GM15510 (cell line): ENCODE measurements around the gene ANAPC1.

Experiments used
- POLR2A ChIP-seq: IDR thresholded peaks from 3 replicates; pipeline ENCODE4 v1.6.1; 2011; ENCODE audit warnings: borderline replicate concordance; ENCODE audit not compliant: insufficient read length; ENCODE audit errors: extremely low read depth

Gene ANAPC1

GRCh38 chr2:111883661-111884591 is at the start of gene ANAPC1:
TSS of gene ANAPC1 (minus strand) at chr2:111884193. CDS start at chr2:111880825, 3,368 bp downstream.
- TF ChIP-seq POLR2A = peak; percentile 84

- TF ChIP-seq POLR2A = no peak
Measured at GRCh38 chr2:111932841-111933291, 48.9 kb upstream of the ANAPC1 start.

GRCh38 chr2:111930875-111931274 is 46.9 kb upstream of the ANAPC1 start:
- no peak for TF ChIP-seq POLR2A

GRCh38 chr2:111930409-111930808 is 46.4 kb upstream of the ANAPC1 start:
- no peak for TF ChIP-seq POLR2A

GRCh38 chr2:111927723-111928122 is 43.7 kb upstream of the ANAPC1 start:
- no peak for TF ChIP-seq POLR2A

GRCh38 chr2:111924617-111925107 is 40.7 kb upstream of the ANAPC1 start:
- no peak for TF ChIP-seq POLR2A

GRCh38 chr2:111923276-111923804 is 39.3 kb upstream of the ANAPC1 start:
- no peak for TF ChIP-seq POLR2A

GRCh38 chr2:111919794-111920608 is 36.0 kb upstream of the ANAPC1 start:
- no peak for TF ChIP-seq POLR2A

GRCh38 chr2:111919365-111919764 is 35.4 kb upstream of the ANAPC1 start:
- TF ChIP-seq POLR2A = no peak

- TF ChIP-seq POLR2A = no peak
Measured at GRCh38 chr2:111918383-111918806, 34.4 kb upstream of the ANAPC1 start.

- no peak for TF ChIP-seq POLR2A
Measured at GRCh38 chr2:111917106-111917505, 33.1 kb upstream of the ANAPC1 start.

- no peak for TF ChIP-seq POLR2A
Measured at GRCh38 chr2:111912547-111912946, 28.6 kb upstream of the ANAPC1 start.

GRCh38 chr2:111910609-111911277 is 26.8 kb upstream of the ANAPC1 start:
- TF ChIP-seq POLR2A = no peak

- no peak for TF ChIP-seq POLR2A
Measured at GRCh38 chr2:111909079-111909478, 25.1 kb upstream of the ANAPC1 start.
